Neutrophil (primary cell): ENCODE data around the gene FAM89A.

Experiments used
- H3K27ac ChIP-seq: fragments of 200-600 bp; sonication (generic); 2 replicates; pipeline ENCODE4 v1.5.1; 2016; ENCODE audit warnings: mild to moderate bottlenecking, moderate library complexity
- H3K27me3 ChIP-seq: fragments of 200-600 bp; sonication (generic); 2 replicates; pipeline ENCODE4 v1.6.0; 2016; ENCODE audit warnings: mild to moderate bottlenecking
- H3K36me3 ChIP-seq: fragments of 200-600 bp; sonication (generic); 2 replicates; pipeline ENCODE4 v1.5.1; 2017
- H3K4me1 ChIP-seq, 2 experiments: fragments of 200-600 bp in 1 of 2; sonication (generic) in 1 of 2; 1 replicate in 1 of 2; 2 replicates in 1 of 2; pipeline versions ENCODE4 v1.5.1 to v1.6.1; 2013 to 2016; ENCODE audit warnings: low read depth in 1 of 2, low read length in 1 of 2, mild to moderate bottlenecking in 1 of 2, moderate library complexity in 1 of 2; ENCODE audit not compliant: control insufficient read depth in 1 of 2, insufficient read depth in 1 of 2
- H3K4me3 ChIP-seq, 2 experiments: fragments of 200-600 bp in 1 of 2; sonication (generic) in 1 of 2; 1 replicate in 1 of 2; 2 replicates in 1 of 2; pipeline ENCODE4 v1.5.1; 2013 to 2016; ENCODE audit warnings: low read depth in 1 of 2, low read length in 1 of 2, mild to moderate bottlenecking in 1 of 2, moderate library complexity in 1 of 2
- H3K9me3 ChIP-seq: fragments of 200-600 bp; sonication (generic); 2 replicates; pipeline ENCODE4 v1.5.1; 2016
- CTCF ChIP-seq: fragments of 200-600 bp; sonication (generic); IDR thresholded peaks from 2 replicates; pipeline ENCODE4 v1.5.1; 2016; ENCODE audit warnings: antibody characterized with exemption

FAM89A gene

GRCh38 chr1:230970432-230970831 is 69.6 kb downstream of the FAM89A start:
- TF ChIP-seq CTCF: no peak

More at GRCh38 chr1:230970432-230970831, 69.6 kb downstream of the FAM89A start:
- peaks cover 23 to 25% of the 10 kb centered on the region in 2 experiments for H3K4me1 ChIP-seq
- no peaks in the 10 kb centered on the region for H3K36me3 ChIP-seq
- H3K27me3 ChIP-seq: no peaks in the 10 kb centered on the region
- H3K27ac ChIP-seq: no peak overlapping the region
- no peak overlapping the region for H3K4me3 ChIP-seq
- H3K9me3 ChIP-seq: no peaks in the 10 kb centered on the region
